Measurements from ENCODE around the gene LRRC1.
"Not testable (repeated sequence)": the region's sequence is repeated elsewhere in the genome, so short reads cannot be mapped to it uniquely, and the experiment has no call there.

Gene LRRC1

GRCh38 chr6:53794720-53795339, at the start of gene LRRC1:
Gene LRRC1 (plus strand): TSS chr6:53795005. CDS start chr6:53795257, 252 bp downstream.
- peak; percentile 82 for DNase-seq (ENCODE audit: low read depth, low spot score)

DNA sequence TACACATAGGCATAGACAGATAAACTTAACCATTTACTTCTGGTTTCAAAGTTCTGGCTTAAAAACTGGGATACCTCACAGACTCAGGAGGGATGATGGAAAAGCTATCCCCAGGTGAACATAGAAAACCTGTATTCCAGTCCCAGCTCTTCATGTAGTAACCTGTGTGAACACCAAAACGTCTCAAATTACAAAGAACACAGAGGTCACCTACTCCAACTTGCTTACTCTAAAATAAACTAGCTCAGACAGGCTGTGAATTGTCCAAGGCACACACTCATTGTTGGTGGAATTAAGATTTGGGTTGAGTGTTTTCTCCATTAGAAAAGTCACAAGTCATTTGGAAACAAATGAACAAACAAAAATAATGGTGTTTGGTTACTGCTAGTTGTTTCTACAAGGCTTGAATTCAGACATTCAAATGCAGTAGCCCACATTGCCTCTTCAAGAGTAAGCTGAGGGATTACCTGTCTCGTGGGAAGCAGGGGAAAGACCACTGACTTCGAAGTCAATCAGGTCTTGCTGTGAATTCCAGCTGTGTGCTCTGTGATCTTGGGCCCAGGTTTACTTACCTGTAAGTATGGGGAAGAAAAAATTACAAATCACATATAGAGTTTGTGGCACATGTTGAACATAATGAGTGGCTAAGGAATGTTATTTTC, 48.2 kb upstream of the LRRC1 start:
- no peak for DNase-seq (ENCODE audit: low read depth, low spot score)

- no peak for DNase-seq (ENCODE audit: low read depth, low spot score)
Measured at GRCh38 chr6:53750052-53750650, 44.7 kb upstream of the LRRC1 start.

DNA sequence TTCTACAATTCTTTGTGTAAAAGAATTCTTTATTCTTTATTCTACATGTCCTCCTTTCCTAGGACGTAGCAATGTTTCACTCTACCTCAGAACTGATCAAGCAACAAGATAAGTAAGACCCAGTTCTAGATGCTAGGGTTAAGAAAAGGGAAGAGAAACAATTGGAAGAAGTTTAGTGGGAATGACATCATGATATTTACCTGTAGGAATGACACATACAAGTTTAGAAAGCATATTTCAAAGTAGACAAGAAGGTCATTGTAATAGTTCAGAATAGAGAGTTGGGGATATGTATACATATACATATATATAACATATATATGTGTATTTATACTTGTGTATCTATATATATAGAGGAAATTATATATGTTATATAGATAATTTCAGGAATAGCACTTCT, 43.4 kb upstream of the LRRC1 start:
- no peak for DNase-seq (ENCODE audit: low read depth, low spot score)

GRCh38 chr6:53752440-53752839, 42.4 kb upstream of the LRRC1 start:
- DNase-seq (ENCODE audit: low read depth, low spot score) = no peak

GRCh38 chr6:53752856-53753255, 41.9 kb upstream of the LRRC1 start:
- DNase-seq (ENCODE audit: low read depth, low spot score) = no peak

- no peak for DNase-seq (ENCODE audit: low read depth, low spot score)
Measured at GRCh38 chr6:53754330-53754729, 40.5 kb upstream of the LRRC1 start.

GRCh38 chr6:53756396-53756795, 38.4 kb upstream of the LRRC1 start:
- DNase-seq (ENCODE audit: low read depth, low spot score) = no peak

GRCh38 chr6:53758496-53758895, 36.3 kb upstream of the LRRC1 start:
- DNase-seq (ENCODE audit: low read depth, low spot score) = no peak

DNA sequence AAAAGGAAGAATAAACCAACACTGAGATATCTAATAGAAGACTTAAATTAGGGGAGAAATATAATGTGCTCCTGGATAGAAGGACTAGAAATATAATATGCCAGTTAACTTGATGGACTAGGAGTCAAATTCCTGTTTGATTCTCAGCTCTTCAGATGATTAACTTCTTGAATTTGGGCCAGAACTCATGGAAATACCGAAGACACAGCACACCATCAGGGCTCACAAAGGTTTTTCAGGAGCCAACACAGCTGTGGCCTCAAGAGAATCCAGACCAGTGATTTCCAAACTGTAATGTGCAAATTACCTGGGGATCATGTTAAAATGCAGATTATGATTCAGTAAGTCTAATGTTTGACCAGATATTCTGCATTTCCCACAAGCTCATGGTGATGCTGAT, 33.8 kb upstream of the LRRC1 start:
- no peak for DNase-seq (ENCODE audit: low read depth, low spot score)

DNA sequence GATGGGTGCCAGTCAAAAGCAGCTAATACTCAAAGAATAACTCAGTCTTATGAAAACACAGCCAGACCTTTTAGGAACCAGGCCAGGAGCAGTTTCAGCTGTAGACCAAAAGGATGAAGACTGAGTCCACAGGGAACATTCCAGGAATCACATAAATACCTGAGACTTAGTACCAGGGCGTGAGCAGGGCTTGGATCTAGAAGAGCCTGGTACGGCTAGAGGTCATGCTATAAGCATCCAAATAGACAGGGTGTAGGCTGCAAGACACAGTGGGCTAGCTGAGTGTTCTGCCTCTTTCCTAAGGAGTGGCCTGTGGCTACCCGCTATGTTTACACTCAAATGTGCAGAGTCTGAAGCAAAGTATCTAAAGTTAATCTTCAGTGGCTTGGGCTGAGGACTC, 29.5 kb upstream of the LRRC1 start:
- no peak for DNase-seq (ENCODE audit: low read depth, low spot score)

GRCh38 chr6:53766930-53767329, 27.9 kb upstream of the LRRC1 start:
- no peak for DNase-seq (ENCODE audit: low read depth, low spot score)

DNA sequence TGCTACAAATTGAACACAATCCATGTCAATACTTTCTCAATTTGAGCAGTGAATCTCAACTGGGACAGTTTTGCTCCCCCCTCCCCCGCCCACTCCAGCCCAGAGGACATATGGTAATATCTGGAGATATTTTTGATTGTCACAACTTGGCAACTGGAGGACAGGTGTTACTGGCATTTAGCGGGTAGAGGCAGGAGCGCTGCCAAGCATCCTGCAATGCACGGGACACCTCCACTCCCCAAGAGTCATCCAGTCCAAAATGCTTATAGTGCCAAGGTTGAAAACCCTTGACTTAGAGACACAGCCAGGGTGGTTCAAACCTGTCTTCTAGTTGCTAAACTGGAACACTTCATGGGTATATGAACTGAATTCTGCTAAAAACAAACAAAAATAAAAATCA, 26.9 kb upstream of the LRRC1 start:
- no peak for DNase-seq (ENCODE audit: low read depth, low spot score)

DNA sequence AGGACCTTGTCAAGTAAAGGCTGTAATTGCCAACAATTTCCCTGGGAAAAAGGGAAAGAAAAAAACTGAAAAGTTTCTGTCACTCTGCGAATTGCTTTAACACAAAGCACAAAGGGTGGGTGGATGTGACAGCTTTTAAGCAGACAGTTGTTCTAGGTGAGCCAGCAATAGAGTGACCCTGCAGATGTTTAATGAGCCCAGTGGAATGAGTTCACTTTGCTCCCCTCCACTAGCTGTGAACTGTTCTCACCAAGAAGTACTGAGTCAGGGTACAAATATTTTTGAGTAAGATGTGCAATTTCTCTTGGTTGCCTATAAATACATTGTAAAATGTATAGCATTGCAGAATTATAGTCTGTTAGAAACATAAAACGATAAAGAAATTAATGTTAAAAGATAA, 26.2 kb upstream of the LRRC1 start:
- no peak for DNase-seq (ENCODE audit: low read depth, low spot score)

DNA sequence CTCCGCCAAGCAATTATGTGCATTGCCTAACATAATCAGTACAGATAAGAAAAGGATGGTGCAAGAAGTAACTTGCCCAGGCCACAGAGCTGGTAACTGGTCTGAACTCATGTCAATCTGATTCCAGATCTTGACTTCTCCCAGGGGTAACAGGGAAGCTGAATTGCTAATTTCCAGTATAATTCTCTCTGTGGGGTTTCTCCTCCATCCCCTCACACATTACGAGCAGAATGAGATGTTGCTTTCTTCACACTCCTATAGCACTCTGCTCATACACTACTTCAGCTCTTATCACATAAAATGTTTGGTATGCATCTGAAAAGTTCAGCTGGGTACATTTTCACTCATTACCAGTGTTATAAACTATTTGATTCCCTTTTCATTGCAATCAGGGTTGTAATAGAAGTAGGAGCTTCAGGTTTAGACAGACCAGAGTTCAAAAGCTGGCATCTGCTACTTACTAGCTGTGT, 24.0 kb upstream of the LRRC1 start:
- DNase-seq (ENCODE audit: low read depth, low spot score) = no peak

DNA sequence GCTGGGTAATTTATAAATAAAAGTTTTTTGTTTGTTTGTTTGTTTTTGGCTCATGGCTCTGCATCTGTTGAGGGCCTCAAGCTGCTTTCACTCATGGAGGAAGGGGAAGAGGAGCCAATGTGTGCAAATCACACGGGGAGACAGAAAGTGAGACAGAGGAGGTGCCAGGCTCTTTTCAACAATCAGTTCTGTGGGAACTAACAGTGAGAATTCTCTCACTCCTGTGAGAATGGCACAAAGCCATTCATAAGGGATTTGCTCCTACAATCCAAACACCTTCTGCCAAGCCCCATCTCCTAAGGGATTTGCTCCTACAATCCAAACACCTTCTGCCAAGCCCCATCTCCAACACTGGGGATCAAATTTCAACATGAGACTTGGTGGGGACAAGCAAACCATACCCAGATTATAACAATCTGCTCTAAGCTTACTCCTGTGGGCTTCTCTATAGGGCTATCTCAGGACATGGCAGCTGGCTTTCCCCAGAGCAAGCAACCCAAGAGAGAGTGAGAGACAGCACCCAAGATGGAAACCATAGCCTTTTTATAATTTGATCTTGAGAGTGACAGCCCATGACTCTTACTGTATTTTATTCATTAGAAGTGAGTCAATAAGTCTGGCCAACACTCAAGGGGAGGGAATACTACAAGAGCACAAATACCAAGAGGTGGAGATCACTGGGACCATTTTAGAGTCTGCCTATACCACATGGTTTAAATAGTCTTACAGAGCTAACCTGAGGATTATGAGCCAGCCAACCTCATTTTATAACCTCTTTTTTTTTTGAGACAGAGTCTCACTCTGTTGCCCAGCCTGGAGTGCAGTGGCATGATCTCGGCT, 22.8 kb upstream of the LRRC1 start:
- no peak for DNase-seq (ENCODE audit: low read depth, low spot score)

DNA sequence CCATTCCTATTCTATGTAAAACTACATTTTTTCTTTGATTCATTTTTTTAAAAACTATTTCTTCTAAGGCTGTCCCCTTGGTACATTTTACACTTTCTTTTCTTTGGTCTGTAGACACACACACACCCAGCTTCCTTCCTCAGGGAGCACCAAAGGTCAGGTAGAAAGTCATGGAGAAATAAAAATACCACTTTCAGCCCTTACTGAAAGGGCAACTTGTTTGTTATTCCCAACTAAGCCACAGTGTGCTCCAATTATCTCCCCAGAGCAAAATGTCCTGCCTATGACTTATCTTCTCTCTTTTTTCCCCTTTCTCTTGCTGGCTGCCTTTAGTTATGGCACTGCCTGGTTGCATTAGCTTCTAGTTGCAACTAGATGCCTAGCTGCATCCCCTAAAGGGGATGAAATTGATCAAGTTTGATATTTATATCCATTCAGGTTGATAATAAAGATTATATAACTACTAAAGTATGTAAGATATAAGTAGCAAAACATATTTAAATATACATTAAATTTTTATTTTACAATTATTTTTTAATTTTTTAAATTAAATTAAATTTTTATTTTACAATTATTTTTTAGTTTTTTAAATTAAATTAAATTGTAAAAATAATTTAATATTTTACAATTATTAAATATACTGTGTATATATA, 21.6 kb upstream of the LRRC1 start:
- no peak for DNase-seq (ENCODE audit: low read depth, low spot score)

- not testable (repeated sequence) for DNase-seq (ENCODE audit: low read depth, low spot score)
Measured at GRCh38 chr6:53776152-53776551, 18.7 kb upstream of the LRRC1 start.

DNA sequence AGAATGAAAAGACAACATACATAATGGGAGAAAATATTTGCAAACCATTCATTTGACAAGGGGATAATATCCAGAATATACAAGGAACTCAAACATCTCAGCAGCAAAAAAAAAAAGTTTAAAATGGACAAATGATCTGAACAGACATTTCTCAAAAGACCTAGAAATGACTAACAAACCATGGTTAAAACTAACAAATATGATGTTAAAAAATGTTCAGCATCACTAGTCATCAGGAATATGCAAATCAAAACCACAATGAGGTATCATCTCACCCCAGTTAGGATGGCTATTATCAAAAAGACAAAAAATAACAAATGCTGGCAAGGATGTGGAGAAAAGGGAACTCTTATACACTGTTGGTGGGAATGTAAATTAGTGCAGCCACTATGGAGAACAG, 9.8 kb upstream of the LRRC1 start:
- DNase-seq (ENCODE audit: low read depth, low spot score) = not testable (repeated sequence)

DNA sequence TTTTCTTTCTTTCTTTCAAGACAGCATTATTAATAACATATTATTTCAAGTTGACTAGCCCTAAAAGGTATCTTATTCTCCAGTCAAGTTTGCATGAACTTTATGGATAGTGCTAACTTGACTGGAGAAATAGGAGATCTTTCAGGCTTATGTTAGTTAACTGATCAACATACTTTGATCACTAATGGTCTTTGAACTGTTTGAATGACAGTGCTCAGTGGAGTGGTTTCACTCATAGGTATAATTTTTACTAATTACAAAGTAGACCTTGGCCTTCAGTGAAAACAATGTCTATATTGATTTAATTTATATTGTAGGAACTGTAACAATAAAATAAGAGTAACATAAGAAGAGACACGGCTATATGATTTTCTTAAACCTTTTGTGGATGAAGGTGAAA, 8.0 kb upstream of the LRRC1 start:
- no peak for DNase-seq (ENCODE audit: low read depth, low spot score)

DNA sequence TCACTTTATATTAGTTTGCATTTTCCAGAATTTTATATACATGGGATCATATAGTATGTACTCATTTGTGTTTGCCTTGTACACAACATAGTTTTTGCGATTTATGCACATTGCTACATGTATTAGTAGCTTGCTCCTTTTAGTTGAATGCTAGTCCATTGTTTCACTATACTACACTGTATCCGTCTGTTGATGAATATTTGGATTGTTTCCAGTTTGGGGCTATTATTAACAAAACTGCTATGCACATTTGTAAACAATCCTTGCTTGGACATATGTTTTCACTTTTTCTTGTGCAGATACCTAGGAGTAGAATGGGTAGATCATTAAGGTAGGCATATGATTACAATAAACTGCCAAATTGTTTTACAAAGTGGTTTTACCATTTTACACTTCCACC, 3.9 kb upstream of the LRRC1 start:
- DNase-seq (ENCODE audit: low read depth, low spot score) = no peak

DNA sequence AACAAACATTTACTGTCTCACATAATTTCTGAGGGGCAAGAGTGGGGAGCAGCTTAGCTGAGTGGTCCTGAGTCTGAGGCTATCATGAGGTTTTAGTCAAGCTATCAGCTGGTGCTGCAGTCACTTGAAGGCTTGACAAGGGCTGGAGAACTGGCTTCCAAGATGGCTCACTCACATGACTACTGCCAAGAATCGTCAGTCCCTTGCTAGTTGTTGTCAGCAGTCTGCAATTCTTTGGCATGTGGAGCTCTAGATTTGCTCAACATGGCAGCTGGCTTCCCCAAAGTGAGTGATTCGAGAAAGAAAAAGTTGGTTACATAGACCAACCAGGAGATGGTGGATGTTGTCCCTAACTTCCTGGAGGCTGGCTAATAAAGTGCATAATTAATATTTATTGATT, 2.8 kb upstream of the LRRC1 start:
- DNase-seq (ENCODE audit: low read depth, low spot score) = no peak
